Bronchial epithelial cell (primary cell): ENCODE measurements around the gene CCNI. TPM values are rescaled to one million over a fixed set of nuclear protein-coding genes. Genes with fewer than 3 reads are reported as not detected.
"Not testable (repeated sequence)": the region's sequence is repeated elsewhere in the genome, so short reads cannot be mapped to it uniquely, and the experiment has no call there.

Experiments used
- DNase-seq: peaks from one replicate; pipeline ENCODE4 v3.0.0-alpha.2; 2010; ENCODE audit warnings: low read depth
- FAIRE-seq: peaks from 2 replicates; lab custom pipeline; 2011; peaks lifted over from hg19 to GRCh38; lab: Jason Lieb, UNC
- H3K27me3 ChIP-seq: 2 replicates; pipeline ENCODE4 v1.5.1; 2011; ENCODE audit warnings: low read length; ENCODE audit not compliant: control insufficient read depth, insufficient read depth
- H3K36me3 ChIP-seq: 2 replicates; pipeline ENCODE4 v1.5.1; 2011; ENCODE audit warnings: low read length; ENCODE audit not compliant: control insufficient read depth, insufficient read depth
- H3K4me3 ChIP-seq: 2 replicates; pipeline ENCODE4 v1.5.1; 2011; ENCODE audit warnings: mild to moderate bottlenecking, low read depth, low read length, control low read depth
- total RNA-seq: library from RNA; depleted of rRNA; stranded (reverse); fragments of >200 nt; gene quantifications from 2 replicates; pipeline ENCODE4 v1.2.1, GENCODE V29; 2014
- TF ChIP-seq, protein P1 (sequence below): IDR thresholded peaks from 2 replicates; pipeline ENCODE4 v1.5.1; 2011; ENCODE audit warnings: mild to moderate bottlenecking, moderate library complexity, low read length, control low read depth, inconsistent platforms; ENCODE audit not compliant: insufficient read depth, severe bottlenecking

The CCNI gene
- total RNA-seq, 1 donor from 2014 or later: 181 TPM

DNA sequence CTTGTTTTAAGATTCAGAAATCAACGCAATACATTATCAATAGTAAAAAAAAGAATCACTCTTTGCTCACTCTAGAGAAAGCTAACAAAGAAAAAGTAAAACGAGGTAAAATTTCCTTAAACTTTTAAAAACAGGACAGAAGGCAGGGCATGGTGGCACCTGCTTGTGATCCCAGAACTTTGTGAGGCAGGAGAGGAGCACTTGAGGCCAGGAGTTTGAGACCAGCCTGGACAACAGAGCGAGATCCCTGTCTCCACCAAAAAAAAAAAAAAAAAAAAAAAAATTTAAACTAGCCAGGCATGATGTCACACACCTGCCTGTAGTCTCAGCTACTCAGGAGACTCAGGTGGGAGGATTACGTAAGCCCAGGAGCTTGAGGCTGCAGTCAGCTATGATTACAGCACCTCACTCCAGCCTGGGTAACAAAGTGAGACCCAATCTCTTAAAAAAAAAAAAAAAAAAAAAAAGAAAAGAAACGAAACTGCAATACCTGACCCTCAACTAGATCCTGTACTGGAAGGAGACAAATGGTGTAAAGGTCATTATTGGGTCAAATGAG is 3.5 kb downstream of the CCNI start:
- FAIRE-seq: no peak
- DNase-seq: peak; percentile 94
- no peaks in the 10 kb centered on the region for H3K27me3 ChIP-seq
- H3K4me3 ChIP-seq: no peak overlapping the region
- TF ChIP-seq, protein P1, sequence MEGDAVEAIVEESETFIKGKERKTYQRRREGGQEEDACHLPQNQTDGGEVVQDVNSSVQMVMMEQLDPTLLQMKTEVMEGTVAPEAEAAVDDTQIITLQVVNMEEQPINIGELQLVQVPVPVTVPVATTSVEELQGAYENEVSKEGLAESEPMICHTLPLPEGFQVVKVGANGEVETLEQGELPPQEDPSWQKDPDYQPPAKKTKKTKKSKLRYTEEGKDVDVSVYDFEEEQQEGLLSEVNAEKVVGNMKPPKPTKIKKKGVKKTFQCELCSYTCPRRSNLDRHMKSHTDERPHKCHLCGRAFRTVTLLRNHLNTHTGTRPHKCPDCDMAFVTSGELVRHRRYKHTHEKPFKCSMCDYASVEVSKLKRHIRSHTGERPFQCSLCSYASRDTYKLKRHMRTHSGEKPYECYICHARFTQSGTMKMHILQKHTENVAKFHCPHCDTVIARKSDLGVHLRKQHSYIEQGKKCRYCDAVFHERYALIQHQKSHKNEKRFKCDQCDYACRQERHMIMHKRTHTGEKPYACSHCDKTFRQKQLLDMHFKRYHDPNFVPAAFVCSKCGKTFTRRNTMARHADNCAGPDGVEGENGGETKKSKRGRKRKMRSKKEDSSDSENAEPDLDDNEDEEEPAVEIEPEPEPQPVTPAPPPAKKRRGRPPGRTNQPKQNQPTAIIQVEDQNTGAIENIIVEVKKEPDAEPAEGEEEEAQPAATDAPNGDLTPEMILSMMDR: no peak
- H3K36me3 ChIP-seq: peaks cover 1% of the 10 kb centered on the region

DNA sequence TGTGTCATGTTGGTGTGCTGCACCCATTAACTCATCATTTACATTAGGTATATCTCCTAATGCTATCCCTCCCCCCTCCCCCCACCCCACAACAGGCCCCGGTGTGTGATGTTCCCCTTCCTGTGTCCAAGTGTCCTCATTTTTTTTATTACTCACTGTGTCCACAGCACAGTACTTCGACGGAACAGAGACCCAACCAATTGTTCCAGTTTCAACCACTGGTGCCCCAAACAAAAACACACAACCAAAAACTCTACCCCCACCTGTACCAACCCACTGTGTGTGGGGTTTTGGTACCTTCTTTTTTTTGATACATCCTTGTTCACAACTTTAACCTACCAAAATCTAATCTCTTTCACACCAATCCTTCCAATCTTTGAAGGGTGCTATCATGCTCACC is 6.3 kb downstream of the CCNI start:
- H3K36me3 ChIP-seq, FAIRE-seq, H3K4me3 ChIP-seq, DNase-seq, H3K27me3 ChIP-seq: not testable (repeated sequence)

DNA sequence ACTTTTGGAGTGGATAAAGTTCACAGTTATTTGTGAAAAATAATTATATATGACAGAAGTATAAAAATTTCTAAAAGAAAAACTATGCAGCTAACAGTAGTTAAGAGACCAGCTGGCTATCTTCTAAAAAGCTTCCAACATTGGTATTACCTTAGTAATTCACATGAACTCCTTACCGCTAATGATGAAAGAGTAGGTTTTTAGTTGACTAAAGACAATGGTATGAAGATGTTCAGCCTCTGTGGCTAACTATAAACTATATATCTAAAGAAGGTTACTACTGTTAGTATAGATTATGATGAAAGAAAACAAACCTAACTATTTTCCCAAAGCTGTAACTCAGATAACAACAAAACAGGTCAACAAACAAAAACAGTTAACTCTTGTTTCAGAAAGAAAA is 10.4 kb downstream of the CCNI start:
- TF ChIP-seq, protein P1: no peak
- DNase-seq (no peak), FAIRE-seq (no peak)
- Histone ChIP-seq H3K4me3 (no peak overlapping the region), H3K36me3 (peaks cover 12% of the 10 kb centered on the region), H3K27me3 (no peaks in the 10 kb centered on the region)

DNA sequence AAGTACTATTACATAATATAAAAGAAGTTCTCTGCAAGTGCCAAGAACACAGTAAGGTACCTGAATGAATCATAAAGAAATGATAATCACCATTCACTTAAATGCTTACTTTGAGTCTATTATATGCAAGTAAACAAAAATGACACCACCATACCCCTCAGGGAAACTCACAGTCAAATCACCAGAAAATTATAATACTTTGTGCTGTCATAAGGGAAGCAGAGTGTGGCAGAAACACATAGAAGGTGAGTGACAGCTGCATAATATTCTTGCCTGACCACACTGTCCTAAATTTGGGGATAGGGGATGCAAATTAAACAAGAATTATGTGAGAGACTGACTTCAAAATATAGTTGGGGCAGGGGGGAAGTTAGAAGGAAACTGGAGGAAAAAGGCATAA is 12.9 kb downstream of the CCNI start:
- H3K4me3 ChIP-seq: no peak overlapping the region
- no peak for FAIRE-seq
- TF ChIP-seq, protein P1: no peak
- DNase-seq: no peak
- H3K27me3 ChIP-seq: no peaks in the 10 kb centered on the region
- peaks cover 14% of the 10 kb centered on the region for H3K36me3 ChIP-seq

DNA sequence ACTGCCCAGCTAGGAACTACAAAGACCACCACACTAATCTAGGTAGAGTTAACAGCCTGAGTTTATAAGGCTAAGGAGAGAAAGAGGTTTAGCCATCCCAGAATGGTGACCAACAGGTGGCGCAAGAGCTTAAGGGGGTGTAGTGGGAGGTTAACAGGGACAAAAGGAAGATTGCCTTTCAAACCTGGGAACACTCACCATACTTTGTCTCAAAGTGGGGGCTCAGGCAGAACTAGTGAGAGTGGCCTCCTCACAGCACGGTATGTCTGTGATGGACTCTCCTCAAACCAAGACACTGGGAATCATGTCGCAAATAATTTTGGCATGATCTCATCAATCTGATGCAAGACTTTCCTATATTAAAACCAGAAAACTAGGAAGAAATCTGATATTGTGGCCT is 23.4 kb downstream of the CCNI start:
- FAIRE-seq (no peak), DNase-seq (peak; percentile 59)
- H3K36me3 ChIP-seq: peaks cover 13% of the 10 kb centered on the region
- TF ChIP-seq, protein P1: peak; percentile 67
- no peaks in the 10 kb centered on the region for H3K27me3 ChIP-seq
- H3K4me3 ChIP-seq: no peak overlapping the region

DNA sequence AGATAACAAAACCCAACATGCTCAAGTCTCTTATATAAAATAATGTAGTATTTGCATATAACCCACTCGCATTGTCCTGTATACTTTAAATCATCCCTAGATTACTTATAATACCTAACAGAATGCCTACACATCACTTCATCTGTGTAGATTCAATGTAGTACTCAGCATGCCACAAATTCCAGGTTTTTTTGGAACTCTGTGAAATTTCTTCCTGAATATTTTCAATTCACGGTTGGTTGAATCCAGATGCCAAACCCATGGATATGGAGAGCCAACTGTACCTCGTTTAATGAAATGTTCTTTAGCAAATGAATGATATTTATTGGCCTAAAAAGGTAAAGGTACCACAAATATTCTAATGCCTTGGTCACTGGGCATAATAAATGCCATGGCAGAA is 24.8 kb downstream of the CCNI start:
- no peaks in the 10 kb centered on the region for H3K27me3 ChIP-seq
- H3K36me3 ChIP-seq: peaks cover 13% of the 10 kb centered on the region
- TF ChIP-seq, protein P1: no peak
- DNase-seq: no peak
- no peak for FAIRE-seq
- no peak overlapping the region for H3K4me3 ChIP-seq
